ENCODE data around the gene PRPF31.
"Not testable (repeated sequence)": the region's sequence is repeated elsewhere in the genome, so short reads cannot be mapped to it uniquely, and the experiment has no call there.

PRPF31 gene

DNA sequence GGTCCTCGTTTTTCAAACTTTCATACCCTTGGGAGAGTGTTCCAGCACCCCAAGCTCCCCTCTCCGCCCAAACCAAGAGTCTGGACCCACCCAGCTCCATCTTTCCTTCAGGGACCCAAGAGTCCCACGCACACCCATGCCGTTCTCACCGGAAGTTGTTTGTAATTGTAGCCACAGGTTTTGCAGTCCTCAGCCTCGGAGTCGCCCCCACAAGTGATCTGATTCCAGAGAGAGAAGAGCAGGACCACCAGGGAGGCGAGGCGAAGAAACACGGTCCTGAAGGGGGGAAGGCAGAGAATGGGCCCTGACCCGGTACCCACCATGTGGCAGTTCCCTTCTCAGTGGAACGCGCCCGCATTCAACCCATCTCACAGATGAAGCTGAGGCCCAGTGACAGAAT lies 47.3 kb downstream of the PRPF31 start:
- DNase-seq (ENCODE audit: low read depth in 3 of 3), result no peak

DNA sequence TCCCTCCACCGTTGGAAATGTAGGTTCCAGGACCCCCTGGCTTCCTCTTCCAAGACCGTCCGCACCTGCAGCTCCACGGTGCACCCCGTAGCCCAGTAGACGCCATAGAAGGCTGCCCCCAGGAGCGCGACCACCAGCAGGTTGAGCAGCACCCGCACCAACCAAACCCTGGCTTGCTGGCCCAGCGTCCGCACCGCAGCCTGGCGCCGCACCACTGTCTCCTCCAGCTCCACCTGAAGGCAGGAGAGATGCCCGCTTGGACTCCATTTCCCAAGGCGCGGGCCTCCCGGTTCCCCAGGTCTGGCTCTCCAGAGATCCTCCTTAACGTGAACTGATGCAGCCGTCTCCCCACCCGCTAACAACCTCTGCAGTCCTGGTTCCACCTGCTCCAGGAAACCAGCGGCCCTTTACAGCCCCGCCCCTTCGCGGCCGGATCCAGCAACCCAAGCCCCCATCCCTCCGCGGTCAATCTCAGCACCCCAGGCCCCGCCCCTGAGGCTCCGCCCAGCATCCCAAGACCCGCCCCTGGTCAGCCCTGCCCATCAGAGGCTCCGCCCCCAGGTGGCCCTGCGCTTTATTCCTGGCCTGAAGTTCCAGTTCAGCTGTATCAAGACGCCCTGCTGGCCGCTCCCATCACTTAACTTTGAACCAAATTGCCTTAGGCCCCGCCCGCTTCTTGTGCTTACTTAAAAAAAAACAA lies 49.0 kb downstream of the PRPF31 start:
- peak in 1 of 3 experiments; percentile 35 for DNase-seq (ENCODE audit: low read depth in 3 of 3)

DNA sequence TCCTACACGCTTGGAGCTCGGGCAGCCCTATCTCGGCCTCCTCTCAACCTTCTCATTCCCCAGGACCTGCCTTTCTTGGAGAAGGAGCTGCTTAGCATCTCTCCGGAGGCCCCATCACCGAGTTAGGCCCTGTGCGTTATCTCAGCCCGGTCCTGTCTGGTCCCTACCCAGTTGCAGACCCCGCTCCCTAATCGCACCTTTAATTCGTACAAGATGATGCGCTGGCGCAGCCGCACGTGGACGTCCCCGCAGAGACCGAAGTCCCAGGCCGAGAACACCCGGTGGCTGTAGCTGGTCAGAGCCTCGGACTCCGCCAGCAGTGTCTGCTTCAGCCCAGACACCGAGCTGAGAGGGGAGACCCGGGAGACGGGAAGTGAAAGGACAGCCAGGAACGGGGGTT lies 49.7 kb downstream of the PRPF31 start:
- DNase-seq (ENCODE audit: low read depth in 3 of 3), result no peak

DNA sequence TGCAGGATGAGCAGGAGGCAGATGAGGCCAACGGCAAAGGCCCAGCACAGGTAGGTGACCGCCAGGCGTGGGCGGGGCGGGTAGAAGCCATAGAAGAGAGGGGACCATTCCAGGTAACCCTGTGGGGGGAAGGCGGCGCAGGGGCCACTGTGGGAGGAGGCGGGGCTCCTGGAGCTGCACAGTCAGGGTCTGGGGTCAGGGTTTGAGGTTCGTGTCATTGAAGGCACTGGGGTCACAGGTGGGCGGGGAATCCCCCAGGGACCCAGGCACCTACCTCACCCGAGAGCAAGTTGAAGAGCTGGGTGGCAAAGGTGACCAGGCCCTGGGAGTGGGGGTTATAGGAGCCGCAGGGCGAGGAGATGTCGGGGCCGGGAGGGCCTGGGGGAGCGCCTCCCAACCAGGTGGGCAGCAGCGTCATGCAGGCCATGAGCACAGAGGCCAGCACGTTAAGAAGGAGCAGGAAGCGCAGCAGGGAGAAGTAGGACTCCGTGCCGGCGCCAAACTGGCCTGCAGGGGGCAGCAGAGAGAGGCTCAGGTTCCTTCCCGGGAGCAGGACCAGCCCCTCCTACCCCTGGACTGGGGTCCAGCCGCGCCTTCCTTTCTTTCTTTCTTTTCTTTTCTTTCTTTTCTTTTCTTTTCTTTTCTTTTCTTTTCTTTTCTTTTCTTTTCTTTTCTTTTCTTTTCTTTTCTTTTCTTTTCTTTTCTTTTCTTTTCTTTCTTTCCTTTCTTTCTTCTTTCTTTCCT lies 52.8 kb downstream of the PRPF31 start:
- DNase-seq (ENCODE audit: low read depth in 3 of 3), result peak; percentile 80 to 90 (median 84)

DNA sequence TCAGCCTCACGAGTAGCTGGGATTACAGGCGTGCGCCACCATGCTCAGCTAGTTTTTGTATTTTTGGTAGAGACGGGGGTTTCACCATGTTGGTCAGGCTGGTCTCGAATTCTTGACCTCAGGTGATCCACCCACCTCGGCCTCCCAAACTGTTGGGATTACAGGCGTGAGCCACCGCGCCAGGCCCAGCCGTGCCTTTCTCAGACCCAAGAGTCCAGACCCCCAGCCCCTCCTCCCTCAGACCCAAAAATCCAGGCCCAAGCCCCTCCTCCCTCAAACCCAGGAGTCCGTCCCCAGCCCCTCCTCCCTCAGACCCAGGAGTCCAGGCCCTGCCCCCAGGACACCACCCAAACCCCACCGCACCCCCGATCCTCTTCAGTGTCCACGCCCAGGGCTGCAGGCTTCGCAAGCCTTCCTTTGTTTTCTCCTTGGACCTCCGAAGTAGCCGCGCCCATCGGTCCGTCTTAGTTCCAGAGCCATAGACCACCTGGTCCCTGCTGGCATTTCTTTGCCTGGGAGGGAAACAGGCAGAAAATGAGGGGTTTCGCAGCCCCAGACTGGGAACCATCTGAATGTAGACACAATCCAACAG lies 53.7 kb downstream of the PRPF31 start:
- no peak for DNase-seq (ENCODE audit: low read depth in 3 of 3)

DNA sequence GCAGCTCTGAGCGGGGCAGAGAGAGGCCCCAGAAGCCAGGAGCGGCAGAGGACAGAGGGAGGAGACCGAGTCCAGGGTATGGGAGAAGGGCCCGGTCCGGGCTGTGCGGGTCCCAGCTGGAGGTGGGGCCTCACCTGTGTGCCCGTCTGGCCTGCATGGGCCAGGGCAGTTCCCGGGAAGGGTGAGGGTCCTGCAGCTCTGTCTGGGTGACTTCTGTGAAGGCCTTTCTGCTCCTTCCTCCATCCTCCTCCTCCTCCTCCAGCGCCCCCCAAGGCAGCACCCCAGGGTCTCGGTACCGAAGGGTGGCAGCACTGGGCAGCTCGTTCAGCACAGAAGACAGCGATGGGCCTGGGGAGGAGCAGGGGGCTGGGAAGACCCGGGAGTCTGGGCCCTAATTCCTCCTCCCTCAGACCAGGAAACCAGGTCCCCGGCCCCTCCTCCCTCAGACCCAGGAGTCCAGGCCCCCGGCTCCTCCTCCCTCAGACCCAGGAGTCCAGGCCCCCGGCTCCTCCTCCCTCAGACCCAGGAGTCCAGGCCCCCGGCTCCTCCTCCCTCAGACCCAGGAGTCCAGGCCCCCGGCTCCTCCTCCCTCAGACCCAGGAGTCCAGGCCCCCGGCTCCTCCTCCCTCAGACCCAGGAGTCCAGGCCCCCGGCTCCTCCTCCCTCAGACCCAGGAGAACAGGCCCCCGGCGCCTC lies 56.3 kb downstream of the PRPF31 start:
- DNase-seq (ENCODE audit: low read depth in 3 of 3), result not testable (repeated sequence)

DNA sequence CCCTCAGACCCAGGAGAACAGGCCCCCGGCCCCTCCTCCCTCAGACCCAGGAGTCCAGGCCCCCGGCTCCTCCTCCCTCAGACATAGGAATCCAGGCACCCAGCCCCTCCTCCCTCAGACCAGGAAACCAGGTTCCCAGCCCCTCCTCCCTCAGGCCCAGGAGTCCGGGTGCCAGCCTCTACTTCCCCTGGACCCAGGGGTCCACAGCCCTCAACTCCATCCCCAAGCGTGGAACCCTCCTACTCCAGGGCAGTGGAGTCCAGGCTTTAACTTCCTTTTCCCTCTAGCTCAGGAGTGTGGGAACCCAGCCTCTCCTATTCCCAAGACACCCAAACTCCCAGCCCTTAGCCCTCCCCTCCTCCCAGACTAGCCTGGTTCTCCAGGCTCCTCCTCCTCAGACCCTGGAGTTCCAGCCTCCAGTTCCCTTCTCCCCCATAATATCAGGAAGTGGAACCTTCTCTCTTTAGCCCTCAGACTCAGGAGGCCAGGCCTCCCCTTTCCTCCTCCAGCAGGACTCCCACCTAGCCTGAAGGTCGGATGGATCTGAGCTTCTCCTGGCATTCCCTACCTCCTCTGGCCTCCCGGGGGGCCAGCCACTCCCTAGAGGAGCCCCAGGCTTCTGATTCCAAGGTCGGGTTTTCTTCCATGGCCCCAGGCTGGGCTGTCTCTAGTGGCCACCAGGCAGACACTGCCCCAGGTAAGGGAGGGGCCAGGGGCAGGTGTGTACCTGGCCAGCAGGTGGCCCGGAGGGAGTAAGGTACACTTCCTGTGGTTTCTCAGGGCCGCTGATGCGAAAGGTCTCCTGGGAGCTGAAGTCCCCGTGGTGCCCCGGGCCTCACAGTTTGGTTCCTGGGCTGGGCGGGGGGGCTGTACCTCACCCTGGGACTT lies 57.2 kb downstream of the PRPF31 start, which contains the start of gene TMC4:
TSS of gene TMC4 (minus strand) at position 690 of the 888 bp plus-strand sequence. CDS start at position 647, 43 bp downstream.
- no peak for DNase-seq (ENCODE audit: low read depth in 3 of 3)

DNA sequence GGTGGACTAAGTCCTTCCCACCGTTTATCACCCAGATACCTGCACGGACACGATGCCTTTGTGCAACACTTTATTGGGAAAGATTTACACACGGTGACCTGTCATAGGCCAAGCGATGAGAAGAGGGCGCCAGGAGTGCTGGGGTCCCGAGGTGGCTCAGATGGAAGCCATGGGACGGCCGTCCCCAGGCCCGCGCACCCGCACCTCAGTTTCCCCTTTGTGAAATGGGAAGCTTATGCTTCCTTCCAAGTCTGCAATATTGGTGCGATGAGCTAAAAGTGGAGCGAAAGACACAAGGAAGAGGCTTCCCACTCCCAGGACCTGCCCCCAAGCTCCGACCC lies 57.8 kb downstream of the PRPF31 start:
- no peak for DNase-seq (ENCODE audit: low read depth in 3 of 3)

DNA sequence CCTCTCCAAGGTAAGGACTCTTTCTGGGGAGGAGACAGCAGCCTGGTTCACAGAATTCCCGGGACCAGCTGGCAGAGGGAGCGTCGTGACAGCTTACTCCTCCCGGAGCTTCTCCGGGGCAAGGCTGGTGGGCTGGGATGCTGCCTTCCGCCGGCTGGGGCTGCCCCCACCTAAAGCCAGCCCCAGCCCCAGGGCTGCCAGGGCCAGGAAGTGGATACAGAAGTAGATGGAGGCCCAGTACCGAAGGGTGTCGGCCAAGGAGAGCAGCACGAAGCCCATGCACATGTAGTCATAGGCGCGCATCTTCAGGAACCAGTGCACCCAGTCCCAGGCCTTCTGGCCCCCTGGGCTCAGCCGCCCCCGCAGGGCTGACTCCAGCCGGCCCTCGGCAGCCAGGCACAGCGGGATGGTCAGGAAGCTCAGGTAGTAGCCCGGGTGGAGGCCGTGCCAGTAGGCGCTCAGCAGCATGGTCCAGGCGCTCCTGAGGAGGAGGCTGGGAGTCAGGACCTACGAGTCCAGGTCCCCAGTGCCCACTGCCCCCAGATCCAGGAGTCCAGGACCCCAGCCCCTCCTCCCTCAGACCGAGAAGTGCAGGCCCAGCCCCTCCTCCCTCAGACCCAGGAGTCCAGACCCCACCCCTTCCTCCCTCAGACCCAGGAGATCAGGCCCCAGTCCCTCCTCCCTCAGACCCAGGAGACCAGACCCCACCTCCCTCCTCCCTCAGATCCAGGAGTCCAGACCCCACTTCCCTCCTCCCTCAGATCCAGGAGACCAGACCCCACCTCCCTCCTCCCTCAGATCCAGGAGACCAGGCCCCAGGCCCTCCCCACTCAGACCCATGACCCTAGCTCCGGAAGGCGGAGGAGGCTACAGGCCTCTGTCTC lies 58.6 kb downstream of the PRPF31 start:
- DNase-seq (ENCODE audit: low read depth in 3 of 3), result no peak

DNA sequence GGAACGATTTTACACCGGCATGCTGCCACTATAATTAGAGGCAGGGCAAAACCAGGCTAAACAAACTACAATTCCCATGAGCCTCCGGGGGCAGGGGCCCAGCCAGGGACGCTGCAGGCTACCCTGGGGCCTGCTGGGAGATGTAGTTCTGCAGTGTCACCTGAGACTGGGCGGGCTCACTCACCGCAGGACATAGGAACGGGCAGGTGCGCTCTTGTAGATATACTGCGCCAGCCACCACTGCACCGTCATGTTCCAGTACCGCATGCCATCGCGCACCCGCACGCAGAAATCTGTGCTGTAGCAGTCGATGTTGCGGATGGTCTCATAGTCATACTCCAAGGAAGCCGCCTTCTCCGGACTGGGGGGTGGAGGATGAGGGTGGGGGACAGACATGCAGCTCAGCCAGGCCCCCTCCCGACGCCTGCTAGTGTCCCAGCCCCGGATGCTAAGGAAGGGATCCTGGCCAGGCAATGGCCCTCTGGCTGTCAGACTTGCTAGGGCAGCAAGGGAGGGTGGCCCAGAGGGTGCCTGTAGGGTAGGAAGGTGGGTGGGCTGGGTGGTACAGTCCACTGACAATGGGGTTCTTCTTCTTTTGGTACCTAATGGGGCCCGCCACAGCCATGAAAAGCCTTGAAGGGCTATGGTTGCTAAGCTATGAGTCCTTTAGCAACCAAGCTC lies 63.2 kb downstream of the PRPF31 start:
- DNase-seq (ENCODE audit: low read depth in 3 of 3), result no peak

DNA sequence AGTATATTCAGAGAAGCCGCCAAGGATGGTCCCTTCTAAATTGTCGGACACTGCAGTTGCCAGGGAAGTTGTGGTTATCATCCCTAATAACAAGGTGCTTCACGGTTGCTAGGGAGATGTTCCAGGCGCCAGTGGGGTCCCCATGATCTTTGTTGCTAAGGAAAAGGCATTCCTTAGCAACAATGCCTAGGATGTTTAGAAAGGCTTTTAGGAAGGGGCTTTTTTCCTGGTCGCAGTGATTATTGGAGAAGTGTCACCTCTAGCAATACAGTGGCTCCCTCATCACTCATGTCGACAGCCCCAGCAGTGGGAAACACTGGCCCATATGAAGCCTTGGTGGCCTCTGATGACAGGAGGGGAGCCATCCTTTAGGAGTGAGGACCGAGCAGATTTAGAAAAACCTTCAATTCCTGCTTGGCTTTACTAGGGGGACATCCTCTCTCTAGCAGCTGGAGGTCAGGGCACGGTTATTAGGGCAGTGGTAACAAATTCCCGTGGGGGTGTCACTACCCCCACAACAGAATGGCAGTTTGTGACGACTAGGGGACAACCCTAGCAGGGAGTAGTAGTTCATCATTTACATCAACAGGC lies 63.8 kb downstream of the PRPF31 start:
- no peak for DNase-seq (ENCODE audit: low read depth in 3 of 3)

DNA sequence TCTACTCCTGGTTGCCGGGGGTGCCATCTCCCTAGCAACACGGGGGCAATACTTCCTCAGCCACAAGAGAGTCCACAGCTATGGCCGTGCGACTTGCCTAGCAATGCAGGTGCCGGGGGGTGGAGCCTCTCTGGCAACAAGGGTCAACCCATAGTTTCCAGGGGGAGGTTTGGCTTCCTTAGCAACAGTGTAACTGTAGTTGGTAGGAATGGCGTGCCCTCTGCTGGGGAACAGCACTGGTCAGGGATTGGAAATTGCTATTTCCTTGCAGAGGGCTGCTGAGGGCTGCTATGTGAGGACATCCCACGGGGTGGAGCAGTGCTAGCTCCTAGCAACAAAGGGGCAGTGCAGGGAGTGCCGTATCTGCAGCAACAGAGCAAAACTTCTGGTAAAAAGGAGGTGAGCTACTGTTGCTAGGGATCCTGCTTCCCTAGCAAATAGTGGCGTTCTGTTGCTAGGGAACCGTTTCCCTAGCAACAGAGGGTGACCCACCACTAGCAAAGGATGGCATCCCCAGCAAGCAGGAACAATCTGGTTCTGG lies 64.4 kb downstream of the PRPF31 start:
- DNase-seq (ENCODE audit: low read depth in 3 of 3), result no peak

DNA sequence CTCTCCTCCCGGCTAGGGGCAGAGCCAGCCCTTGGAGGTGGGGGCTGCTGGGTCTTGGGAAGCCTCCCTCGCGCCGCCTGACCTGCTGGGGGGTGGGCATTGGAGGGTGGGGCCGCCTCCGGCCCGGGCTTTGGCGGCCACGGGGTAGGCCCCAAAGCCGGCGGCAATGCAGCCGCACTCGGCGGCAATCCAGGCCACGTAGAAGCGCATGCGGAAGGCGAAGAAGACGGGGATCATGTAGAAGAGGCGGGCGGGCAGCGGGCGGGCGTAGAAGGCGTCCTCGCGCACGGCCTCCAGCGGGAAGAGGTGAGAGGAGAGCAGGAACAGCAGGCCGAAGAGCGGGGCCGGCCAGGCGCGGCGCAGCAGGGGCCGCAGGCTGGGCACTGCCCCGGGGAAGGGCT lies 65.1 kb downstream of the PRPF31 start:
- no peak for DNase-seq (ENCODE audit: low read depth in 3 of 3)

Measured in stimulated activated CD4-positive, alpha-beta T cell treated with anti-CD3 and anti-CD28 coated beads, TNF-alpha, amount 100 ng/mL, for 4 hours (primary cell).